ENCODE measurements around the gene HELZ2.
"Not testable (repeated sequence)": the region's sequence is repeated elsewhere in the genome, so short reads cannot be mapped to it uniquely, and the experiment has no call there.

The HELZ2 gene, protein sequence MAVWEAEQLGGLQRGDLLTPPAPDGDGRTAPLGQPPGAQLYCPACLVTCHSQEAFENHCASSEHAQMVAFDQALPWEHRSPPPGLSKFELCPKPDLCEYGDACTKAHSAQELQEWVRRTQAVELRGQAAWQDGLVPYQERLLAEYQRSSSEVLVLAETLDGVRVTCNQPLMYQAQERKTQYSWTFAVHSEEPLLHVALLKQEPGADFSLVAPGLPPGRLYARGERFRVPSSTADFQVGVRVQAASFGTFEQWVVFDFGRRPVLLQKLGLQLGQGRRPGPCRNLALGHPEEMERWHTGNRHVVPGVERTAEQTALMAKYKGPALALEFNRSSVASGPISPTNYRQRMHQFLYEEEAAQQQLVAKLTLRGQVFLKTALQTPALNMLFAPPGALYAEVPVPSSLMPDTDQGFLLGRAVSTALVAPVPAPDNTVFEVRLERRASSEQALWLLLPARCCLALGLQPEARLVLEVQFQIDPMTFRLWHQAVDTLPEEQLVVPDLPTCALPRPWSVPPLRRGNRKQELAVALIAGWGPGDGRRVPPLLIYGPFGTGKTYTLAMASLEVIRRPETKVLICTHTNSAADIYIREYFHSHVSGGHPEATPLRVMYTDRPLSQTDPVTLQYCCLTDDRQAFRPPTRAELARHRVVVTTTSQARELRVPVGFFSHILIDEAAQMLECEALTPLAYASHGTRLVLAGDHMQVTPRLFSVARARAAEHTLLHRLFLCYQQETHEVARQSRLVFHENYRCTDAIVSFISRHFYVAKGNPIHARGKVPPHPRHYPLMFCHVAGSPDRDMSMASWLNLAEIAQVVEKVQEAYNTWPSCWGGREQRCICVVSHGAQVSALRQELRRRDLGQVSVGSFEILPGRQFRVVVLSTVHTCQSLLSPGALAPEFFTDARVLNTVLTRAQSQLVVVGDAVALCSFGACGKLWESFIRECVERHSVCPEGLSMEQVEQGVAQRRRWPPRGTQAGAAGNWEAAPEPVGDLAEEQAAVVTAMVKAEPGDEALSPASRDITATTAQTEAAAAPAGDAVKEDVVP (N-terminal part only)

GRCh38 chr20:63574156-63574828, at the start of gene HELZ2:
Gene HELZ2, minus strand, starts transcription at chr20:63574239. Its CDS starts 1,854 bp downstream, at chr20:63572385.
- peak; percentile 19 for DNase-seq

GRCh38 chr20:63622732-63623131, 48.7 kb upstream of the HELZ2 start:
- no peak for DNase-seq

DNA sequence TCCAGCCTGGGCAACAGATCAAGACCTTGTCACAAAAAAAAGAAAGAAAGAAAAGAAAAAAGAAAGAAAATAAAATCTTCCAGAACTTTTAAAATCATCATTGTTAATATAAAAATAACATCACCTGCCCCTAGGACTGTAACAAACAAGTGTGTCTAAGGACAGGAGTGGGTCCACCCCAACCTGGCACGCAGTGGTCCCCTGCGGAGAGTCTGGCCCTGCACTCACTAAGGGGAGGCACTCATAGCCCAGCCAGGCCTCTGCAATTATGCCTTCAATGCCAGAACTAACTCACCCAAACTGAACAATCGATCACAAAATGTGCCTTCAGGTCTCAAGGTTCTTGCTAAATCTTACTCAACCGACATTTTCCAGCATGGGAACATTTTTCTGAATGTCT, 48.1 kb upstream of the HELZ2 start:
- DNase-seq = no peak

DNA sequence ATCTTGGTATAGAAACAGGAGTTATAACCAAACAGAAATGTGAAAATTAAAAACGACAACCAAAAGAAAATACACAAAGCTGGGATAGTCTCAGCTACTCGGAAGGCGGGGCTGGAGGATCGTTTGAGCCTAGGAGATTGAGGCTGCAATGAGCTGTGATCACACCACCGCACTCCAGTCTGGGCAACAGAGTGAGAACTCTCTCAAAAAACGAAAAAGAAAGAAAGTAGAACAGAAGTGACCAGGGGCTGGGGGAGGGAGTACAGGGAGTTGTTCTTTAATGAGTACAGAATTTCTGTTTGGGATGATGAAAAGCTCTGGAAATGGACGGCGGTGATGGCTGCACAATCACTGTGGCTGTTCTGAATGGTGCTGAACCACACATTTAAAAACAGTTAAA, 47.0 kb upstream of the HELZ2 start:
- DNase-seq = no peak

GRCh38 chr20:63619505-63619904, 45.5 kb upstream of the HELZ2 start:
- no peak for DNase-seq

DNA sequence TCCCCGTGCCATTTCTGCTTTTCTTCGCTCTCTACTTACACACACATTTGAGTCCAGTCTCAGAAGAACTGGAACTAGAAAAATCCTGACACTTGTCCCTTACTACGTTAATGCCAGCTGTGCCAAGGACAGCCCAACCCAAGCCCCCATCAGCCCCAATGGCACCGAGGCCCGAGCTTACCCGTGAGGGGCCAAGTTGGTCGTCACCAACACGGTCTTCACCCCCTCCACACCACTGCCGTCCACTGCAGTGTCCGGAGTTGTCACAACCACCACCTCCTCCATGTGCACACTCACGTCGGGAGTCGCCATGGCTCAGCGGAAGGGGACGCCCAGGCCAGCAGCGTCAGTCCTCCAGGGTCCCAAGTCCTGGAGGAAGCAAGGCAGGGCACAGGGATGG, 45.0 kb upstream of the HELZ2 start:
- no peak for DNase-seq

GRCh38 chr20:63618291-63618980, 44.4 kb upstream of the HELZ2 start:
- no peak for DNase-seq

DNA sequence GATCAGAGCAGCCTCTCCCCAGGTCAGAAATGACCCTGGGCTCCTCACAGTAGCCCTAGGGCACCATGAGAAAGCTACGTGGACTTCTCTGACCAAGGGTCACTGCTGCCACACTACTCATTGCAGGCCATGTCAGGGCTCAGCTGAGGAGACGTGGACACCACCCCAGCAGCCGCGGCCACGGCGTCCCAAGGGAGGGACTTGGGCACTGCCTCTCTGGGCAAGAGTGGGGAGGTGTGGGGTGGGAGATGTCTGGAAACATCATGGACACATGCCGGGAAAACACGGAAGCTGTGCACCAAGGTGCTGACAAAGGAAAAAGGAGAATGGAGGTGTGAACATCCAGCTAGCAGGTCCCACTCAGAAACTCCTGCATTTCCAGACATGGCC, 43.8 kb upstream of the HELZ2 start:
- no peak for DNase-seq

GRCh38 chr20:63617092-63617875, 43.2 kb upstream of the HELZ2 start:
- DNase-seq = no peak

DNA sequence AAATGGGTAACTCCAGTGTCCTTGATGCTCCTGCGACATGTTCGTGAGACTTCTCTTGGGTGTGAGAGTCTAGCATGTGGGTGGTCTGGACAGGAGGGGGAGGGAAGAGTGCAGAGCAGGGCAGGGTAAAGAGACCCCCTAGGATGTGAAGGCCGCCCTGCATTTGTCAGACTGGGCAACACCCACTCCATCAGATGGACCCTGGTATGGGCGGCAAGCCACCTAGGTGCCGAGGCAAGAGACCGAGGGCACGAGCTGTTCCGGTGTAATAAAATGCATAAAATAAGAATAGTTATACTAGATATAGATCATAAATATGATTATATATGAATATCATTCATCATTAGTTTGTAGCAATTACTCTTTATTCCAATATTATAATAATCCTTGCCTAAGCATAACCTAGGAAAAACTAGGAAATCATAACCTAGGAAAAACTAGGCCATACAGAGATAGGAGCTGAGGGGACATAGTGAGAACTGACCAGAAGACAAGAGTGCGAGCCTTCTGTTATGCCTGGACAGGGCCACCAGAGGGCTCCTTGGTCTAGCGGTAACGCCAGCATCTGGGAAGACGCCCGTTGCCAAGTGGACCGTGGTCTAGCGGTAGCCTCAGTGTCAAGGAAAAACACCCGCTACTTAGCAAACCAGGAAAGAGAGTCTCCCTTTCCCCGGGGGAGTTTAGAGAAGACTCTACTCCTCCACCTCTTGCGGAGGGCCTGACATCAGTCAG, 40.0 kb upstream of the HELZ2 start:
- DNase-seq = not testable (repeated sequence)

GRCh38 chr20:63612276-63612931, 38.4 kb upstream of the HELZ2 start:
- no peak for DNase-seq

GRCh38 chr20:63611646-63612045, 37.6 kb upstream of the HELZ2 start:
- DNase-seq = no peak

DNA sequence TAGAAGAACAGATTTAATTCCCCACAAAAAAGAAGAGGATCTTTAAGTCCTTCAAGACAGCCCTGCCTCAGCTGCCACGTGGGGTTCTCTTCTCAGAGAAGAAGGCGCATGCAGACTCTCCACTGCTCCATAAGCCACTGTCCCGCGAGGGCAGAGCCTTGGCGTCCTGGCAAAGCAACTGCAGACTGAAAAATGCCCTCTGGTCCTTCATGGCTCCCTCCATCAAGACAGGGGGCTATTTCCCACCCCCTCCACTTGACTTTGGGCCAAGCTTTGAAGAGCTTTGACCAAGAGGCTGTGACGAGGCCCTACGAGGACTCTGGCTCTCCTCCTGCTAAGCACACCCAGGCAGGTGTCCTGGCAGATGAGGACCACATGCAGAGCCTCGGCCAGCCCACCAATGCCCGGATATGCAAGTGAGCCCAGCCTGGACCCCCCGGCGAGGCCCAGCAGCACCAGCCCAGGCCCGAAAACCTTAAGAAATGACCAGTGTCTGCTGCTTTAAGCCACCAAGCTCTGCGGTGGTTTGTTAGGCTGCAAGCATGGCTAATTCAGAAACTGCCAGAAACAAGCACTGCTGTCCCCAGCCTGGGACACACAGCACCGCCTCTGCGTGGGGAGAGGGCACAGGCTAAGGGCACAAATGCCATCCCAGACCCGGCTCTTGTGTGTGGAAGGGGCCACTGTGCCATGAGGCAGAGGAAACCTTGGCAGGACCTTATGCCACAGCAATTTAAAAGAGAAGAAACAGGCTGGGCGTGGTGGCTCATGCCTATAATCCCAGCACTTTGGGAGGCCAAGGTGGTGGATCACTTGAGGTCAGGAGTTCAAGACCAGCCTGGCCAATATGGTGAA, 36.8 kb upstream of the HELZ2 start:
- DNase-seq = no peak

DNA sequence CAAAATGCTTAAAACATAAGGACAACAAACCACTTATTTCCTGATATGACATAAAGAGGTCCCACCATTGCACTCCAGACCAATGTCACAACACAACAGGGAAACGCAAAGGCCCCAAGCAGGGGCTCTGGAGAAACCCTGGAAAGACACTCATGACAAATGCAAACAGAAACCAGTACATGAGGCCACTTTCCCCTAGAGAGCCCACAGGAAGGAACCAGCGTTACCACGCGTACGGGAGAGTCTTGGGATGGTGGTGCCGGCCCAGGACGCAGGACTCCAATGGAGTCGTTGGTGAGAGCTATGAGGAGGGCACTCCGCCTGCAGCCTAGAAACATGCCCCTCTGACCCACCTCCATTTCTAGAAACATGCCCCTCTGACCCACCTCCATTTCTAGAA, 32.6 kb upstream of the HELZ2 start:
- no peak for DNase-seq

- no peak for DNase-seq
Observed at GRCh38 chr20:63602321-63602720, 28.3 kb upstream of the HELZ2 start.

- not testable (repeated sequence) for DNase-seq
Observed at GRCh38 chr20:63601679-63602078, 27.6 kb upstream of the HELZ2 start.

- no peak for DNase-seq
Observed at GRCh38 chr20:63599396-63600050, 25.5 kb upstream of the HELZ2 start.

DNA sequence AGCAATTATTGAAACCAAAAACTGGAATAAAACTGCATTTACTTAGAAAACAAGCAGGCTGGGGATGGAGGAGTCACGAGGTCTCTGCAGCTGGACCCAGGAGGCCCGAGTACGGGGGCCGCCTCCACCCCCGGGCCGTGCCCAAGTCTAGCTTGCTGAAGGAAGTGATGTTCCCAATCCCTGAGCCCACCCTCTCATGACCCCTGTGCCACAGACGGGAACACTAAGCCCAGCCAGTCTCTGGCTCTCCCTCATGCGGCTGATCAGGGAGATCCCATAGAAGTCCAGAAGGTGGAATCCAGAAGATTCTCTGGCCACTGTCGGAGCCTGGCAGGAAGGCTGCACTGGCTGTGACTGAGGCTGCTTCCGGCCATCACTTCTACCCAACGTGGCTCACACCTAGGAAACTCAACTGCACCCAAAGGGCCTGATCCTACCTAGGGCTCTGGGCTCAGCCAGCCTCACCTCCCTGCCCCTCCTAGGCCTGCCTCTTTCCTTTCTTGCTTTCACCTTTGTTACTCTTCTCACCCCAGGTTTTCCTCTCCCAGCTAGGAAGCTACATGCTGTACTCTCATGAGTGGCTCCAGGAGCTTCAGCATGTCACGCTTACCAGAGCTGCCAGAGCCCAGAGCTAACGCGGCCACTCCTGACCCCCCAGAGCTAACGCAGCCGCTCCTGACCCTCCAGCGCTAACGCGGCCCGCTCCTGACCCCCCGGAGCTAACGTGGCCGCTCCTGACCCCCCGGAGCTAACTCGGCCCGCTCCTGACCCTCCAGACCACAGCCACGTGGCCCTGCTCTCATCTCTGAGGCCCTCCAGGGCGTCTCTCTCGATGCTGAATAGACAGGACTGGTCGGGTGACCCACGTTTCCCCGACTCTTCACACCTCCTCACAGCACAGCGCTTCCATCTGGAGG, 24.7 kb upstream of the HELZ2 start:
- no peak for DNase-seq

Measured in NCI-H526 treated with DMSO at 0.1 percent for 48 hours (cell line).